Neural cell (in vitro differentiated cells): ENCODE data around the gene NUB1.

Experiments used
- EP300 ChIP-seq: fragments of 450-650 bp; conservative IDR thresholded peaks from 2 replicates; pipeline ENCODE4 v1.6.1; 2014; ENCODE audit warnings: antibody characterized with exemption, mild to moderate bottlenecking, moderate library complexity; ENCODE audit not compliant: poor library complexity, severe bottlenecking
- EZH2 ChIP-seq: fragments of 200-600, 300-800 bp; shearing (Covaris generic), sonication (generic); IDR thresholded peaks from 2 replicates; pipeline ENCODE4 v1.6.1; 2014; ENCODE audit warnings: antibody characterized with exemption, low read length, borderline replicate concordance, mild to moderate bottlenecking; ENCODE audit not compliant: insufficient read depth, poor library complexity, severe bottlenecking
- POLR2AphosphoS5 ChIP-seq: IDR thresholded peaks from 2 replicates; pipeline ENCODE4 v1.6.1; 2012
- RAD21 ChIP-seq: fragments of 450-650 bp; conservative IDR thresholded peaks from 2 replicates; pipeline ENCODE4 v1.6.1; 2014; ENCODE audit warnings: antibody characterized with exemption, mild to moderate bottlenecking, moderate library complexity
- REST ChIP-seq: IDR thresholded peaks from 2 replicates; pipeline ENCODE4 v1.6.1; 2012; ENCODE audit warnings: borderline replicate concordance
- TF ChIP-seq, protein P1 (sequence below): fragments of 450-650 bp; IDR thresholded peaks from 2 replicates; pipeline ENCODE4 v1.5.1; 2014; ENCODE audit warnings: antibody characterized with exemption, mild to moderate bottlenecking, moderate library complexity; ENCODE audit not compliant: poor library complexity, severe bottlenecking

DNA sequence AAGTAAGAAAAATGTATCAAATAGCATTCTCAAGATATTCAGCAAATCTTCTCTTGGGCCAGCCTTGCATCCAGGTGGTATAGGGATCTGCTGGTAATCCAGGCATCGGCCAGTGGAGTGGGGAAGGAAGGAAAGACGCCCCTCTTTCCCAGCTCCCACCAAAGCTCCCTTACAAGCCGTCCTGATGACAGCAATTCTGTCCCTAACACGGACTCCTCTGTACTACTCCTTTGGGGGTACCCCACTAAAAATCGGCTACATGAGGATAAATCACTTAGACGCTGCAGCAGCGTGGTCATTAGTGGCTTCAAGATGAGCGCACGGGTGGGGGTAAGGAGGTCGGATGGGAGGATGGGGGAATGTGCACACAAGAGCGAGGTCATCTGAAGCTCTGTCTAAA is 24.7 kb upstream of the NUB1 start:
- no peak for TF ChIP-seq EP300
- TF ChIP-seq POLR2AphosphoS5: no peak
- TF ChIP-seq, protein P1, sequence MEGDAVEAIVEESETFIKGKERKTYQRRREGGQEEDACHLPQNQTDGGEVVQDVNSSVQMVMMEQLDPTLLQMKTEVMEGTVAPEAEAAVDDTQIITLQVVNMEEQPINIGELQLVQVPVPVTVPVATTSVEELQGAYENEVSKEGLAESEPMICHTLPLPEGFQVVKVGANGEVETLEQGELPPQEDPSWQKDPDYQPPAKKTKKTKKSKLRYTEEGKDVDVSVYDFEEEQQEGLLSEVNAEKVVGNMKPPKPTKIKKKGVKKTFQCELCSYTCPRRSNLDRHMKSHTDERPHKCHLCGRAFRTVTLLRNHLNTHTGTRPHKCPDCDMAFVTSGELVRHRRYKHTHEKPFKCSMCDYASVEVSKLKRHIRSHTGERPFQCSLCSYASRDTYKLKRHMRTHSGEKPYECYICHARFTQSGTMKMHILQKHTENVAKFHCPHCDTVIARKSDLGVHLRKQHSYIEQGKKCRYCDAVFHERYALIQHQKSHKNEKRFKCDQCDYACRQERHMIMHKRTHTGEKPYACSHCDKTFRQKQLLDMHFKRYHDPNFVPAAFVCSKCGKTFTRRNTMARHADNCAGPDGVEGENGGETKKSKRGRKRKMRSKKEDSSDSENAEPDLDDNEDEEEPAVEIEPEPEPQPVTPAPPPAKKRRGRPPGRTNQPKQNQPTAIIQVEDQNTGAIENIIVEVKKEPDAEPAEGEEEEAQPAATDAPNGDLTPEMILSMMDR: no peak
- TF ChIP-seq EZH2: no peak
- no peak for TF ChIP-seq REST
- TF ChIP-seq RAD21: no peak
